Transverse colon (tissue), 4 donors: ENCODE data around the gene SNX25. TPM values are rescaled to one million over a fixed set of nuclear protein-coding genes. Genes with fewer than 3 reads are reported as not detected.
"Not testable (repeated sequence)": the region's sequence is repeated elsewhere in the genome, so short reads cannot be mapped to it uniquely, and the experiment has no call there.

Experiments
- DNase-seq: peaks from one replicate; pipeline ENCODE4 v3.0.0-alpha.2; 2019
- H3K27ac ChIP-seq, 4 donors: fragments of 200-600 bp; sonication (generic); 2 replicates each; pipeline ENCODE4 v1.5.1; 2016 to 2018; ENCODE audit warnings: inconsistent platforms in 4 of 4
- H3K27me3 ChIP-seq: fragments of 200-600 bp; sonication (generic); 2 replicates; pipeline ENCODE4 v1.5.1; 2017; ENCODE audit warnings: inconsistent platforms
- H3K36me3 ChIP-seq, 4 donors: fragments of 200-600 bp; sonication (generic); 2 replicates each; pipeline ENCODE4 v1.5.1; 2017 to 2019; ENCODE audit warnings: inconsistent platforms in 4 of 4
- H3K4me1 ChIP-seq, 4 donors: fragments of 200-600 bp; sonication (generic); 2 replicates each; pipeline ENCODE4 v1.5.1; 2017 to 2020; ENCODE audit warnings: inconsistent platforms in 4 of 4
- H3K4me3 ChIP-seq, 4 donors: fragments of 200-600 bp; sonication (generic); 1 replicate in 1 of 4; 2 replicates in 3 of 4; pipeline versions ENCODE4 v1.5.1 to v1.6.1; 2017 to 2019; ENCODE audit warnings: inconsistent platforms in 4 of 4
- H3K9me3 ChIP-seq, 2 donors: fragments of 200-600 bp; sonication (generic); 2 replicates each; pipeline ENCODE4 v1.5.1; 2017 to 2019; ENCODE audit warnings: inconsistent platforms in 2 of 2
- CTCF ChIP-seq, 5 experiments: fragments of 200-600 bp in 3 of 5; fragments of 450-650 bp in 2 of 5; sonication (generic) in 3 of 5; IDR thresholded peaks; 1 replicate in 2 of 5; 2 replicates in 3 of 5; pipeline ENCODE4 v1.5.1; 2016 to 2017; ENCODE audit warnings: antibody characterized with exemption in 5 of 5, inconsistent platforms in 3 of 5, mild to moderate bottlenecking in 2 of 5, moderate library complexity in 1 of 5
- EP300 ChIP-seq: sonication (generic); formaldehyde crosslinking; IDR thresholded peaks from one replicate; pipeline ENCODE4 v1.6.1; 2017; ENCODE audit warnings: antibody characterized with exemption, low read depth
- POLR2A ChIP-seq: fragments of 450-650 bp; IDR thresholded peaks from one replicate; pipeline ENCODE4 v1.6.1; 2016; ENCODE audit warnings: antibody characterized with exemption, mild to moderate bottlenecking, moderate library complexity
- POLR2AphosphoS5 ChIP-seq, 3 donors: sonication (generic); formaldehyde crosslinking; IDR thresholded peaks; one replicate each; pipeline ENCODE4 v1.6.1; 2016; ENCODE audit warnings: antibody characterized with exemption in 3 of 3
- WGBS, 2 donors: methylation state at CpG; one replicate each; pipeline ENCODE4 v1.1.5; 2018; ENCODE audit warnings: low coverage in 1 of 2; 5-methylcytosine and 5-hydroxymethylcytosine counted together
- in situ Hi-C, 4 donors: fragments of 200-750 bp; cut with MboI; loops; one replicate each; pipeline versions ENCODE4 v1.15.0 to v1.15.1; 2017; ENCODE audit warnings: low sequenced_read_pairs in 3 of 4, low pct_ligation_motif_present in 1 of 4, low pct_unique_long_range_greater_than_20kb in 1 of 4
- intact Hi-C: fragments of 100-400 bp; cut with DNase I; formaldehyde crosslinking; loops from one replicate; pipeline ENCODE4 v1.15.1; 2023; ENCODE audit warnings: low total_unique reads
- total RNA-seq, 4 donors: library from RNA; depleted of rRNA; stranded (reverse); fragments of >200 nt; gene quantifications; one replicate each; pipeline ENCODE4 v1.1.0, GENCODE V29; 2016

The SNX25 gene
- total RNA-seq, 4 donors from 2014 or later: 17.1 to 68.5 (median 19.5) TPM

GRCh38 chr4:185311113-185311888 lies 101.9 kb downstream of the SNX25 start:
- 80 to 100% methylated on average over 1 to 5 of the region's 5 CpGs for WGBS, 2 donors
- TF ChIP-seq POLR2A: no peak
- TF ChIP-seq CTCF (IDR thresholded peaks at IDR 0.05): no peak
- no peak for TF ChIP-seq POLR2AphosphoS5 (IDR thresholded peaks at IDR 0.05)
- no peak for TF ChIP-seq EP300
- intact Hi-C loops: no loop called here

GRCh38 chr4:185312699-185313098 lies 103.3 kb downstream of the SNX25 start:
- TF ChIP-seq POLR2A (no peak), EP300 (no peak), POLR2AphosphoS5 (IDR thresholded peaks at IDR 0.05) (no peak), CTCF (IDR thresholded peaks at IDR 0.05) (no peak)
- in situ Hi-C loops: no loop called here
- no peak for DNase-seq
- intact Hi-C loops: no loop called here
- Histone ChIP-seq H3K4me3 (no peak overlapping the region), H3K36me3 (peaks cover 0 to 21% (median 3%) of the 10 kb centered on the region in 4 donors), H3K9me3 (no peaks in the 10 kb centered on the region), H3K27me3 (no peaks in the 10 kb centered on the region), H3K27ac (no peak overlapping the region), H3K4me1 (no peaks in the 10 kb centered on the region)
- 93 to 97% methylated on average over 5 of the region's 5 CpGs for WGBS, 2 donors

More at GRCh38 chr4:185311113-185311888, 101.9 kb downstream of the SNX25 start:
- Histone ChIP-seq H3K9me3 (no peaks in the 10 kb centered on the region), H3K27me3 (no peaks in the 10 kb centered on the region), H3K4me1 (no peaks in the 10 kb centered on the region), H3K27ac (peak overlapping the region in 1 of 4 donors; percentile 2), H3K4me3 (no peak overlapping the region), H3K36me3 (peaks cover 0 to 20% (median 3%) of the 10 kb centered on the region in 4 donors)
- no peak for DNase-seq
- in situ Hi-C loops: no loop called here

GRCh38 chr4:185317462-185317861 lies 108.1 kb downstream of the SNX25 start:
- H3K27ac ChIP-seq, H3K36me3 ChIP-seq, H3K4me1 ChIP-seq, H3K27me3 ChIP-seq, in situ Hi-C loops, intact Hi-C loops, H3K9me3 ChIP-seq, DNase-seq, H3K4me3 ChIP-seq: not testable (repeated sequence)
- WGBS, 2 donors: 17 to 94% methylated on average over 1 to 3 of the region's 3 CpGs

- no peak overlapping the region for H3K27ac ChIP-seq
- no peaks in the 10 kb centered on the region for H3K27me3 ChIP-seq
- no peak overlapping the region for H3K4me3 ChIP-seq
- H3K9me3 ChIP-seq: no peaks in the 10 kb centered on the region
- H3K36me3 ChIP-seq: peaks cover 0 to 5% (median 0%) of the 10 kb centered on the region in 4 donors
- intact Hi-C loops (no loop called here), in situ Hi-C loops (no loop called here)
- no peak for DNase-seq
- peaks cover 0 to 6% (median 3%) of the 10 kb centered on the region in 4 donors for H3K4me1 ChIP-seq
- TF ChIP-seq CTCF (IDR thresholded peaks at IDR 0.05) (no peak), POLR2AphosphoS5 (IDR thresholded peaks at IDR 0.05) (no peak), EP300 (no peak), POLR2A (no peak)
- 86 to 100% methylated on average over 1 of the region's 1 CpG for WGBS, 2 donors
Observed at GRCh38 chr4:185317880-185318279, 108.5 kb downstream of the SNX25 start.

GRCh38 chr4:185318679-185319078 lies 109.3 kb downstream of the SNX25 start:
- in situ Hi-C loops: no loop called here
- Histone ChIP-seq H3K27ac (no peak overlapping the region), H3K4me1 (peaks cover 0 to 6% (median 3%) of the 10 kb centered on the region in 4 donors), H3K27me3 (no peaks in the 10 kb centered on the region), H3K36me3 (peaks cover 0 to 3% (median 0%) of the 10 kb centered on the region in 4 donors), H3K4me3 (no peak overlapping the region), H3K9me3 (no peaks in the 10 kb centered on the region)
- TF ChIP-seq POLR2AphosphoS5 (IDR thresholded peaks at IDR 0.05) (no peak), EP300 (no peak), POLR2A (no peak), CTCF (IDR thresholded peaks at IDR 0.05) (no peak)
- 24 to 42% methylated on average over 2 of the region's 2 CpGs for WGBS, 2 donors
- no peak for DNase-seq
- intact Hi-C loops: no loop called here
